Kidney (tissue), 14 donors: ENCODE results near the gene ZBTB16. TPM values are rescaled to one million over a fixed set of nuclear protein-coding genes. Genes with fewer than 3 reads are reported as not detected.

Experiments
- DNase-seq, 5 donors: peaks; one replicate each; pipeline ENCODE4 v3.0.0-alpha.2; 2013 to 2020
- FAIRE-seq: peaks from 2 replicates; lab custom pipeline; 2012; peaks lifted over from hg19 to GRCh38; lab: Jason Lieb, UNC
- H3K27ac ChIP-seq, 2 donors: one replicate each; pipeline ENCODE4 v1.7.0; 2013; ENCODE audit warnings: low read depth in 2 of 2, low read length in 2 of 2, inconsistent platforms in 1 of 2
- H3K27me3 ChIP-seq: one replicate; pipeline ENCODE4 v1.7.1; 2013; ENCODE audit warnings: low read length, inconsistent platforms; ENCODE audit not compliant: control insufficient read depth, insufficient read depth
- H3K36me3 ChIP-seq, 3 donors: one replicate each; pipeline versions ENCODE4 v1.7.0 to v1.7.1; 2013; ENCODE audit warnings: low read length in 3 of 3, control low read depth in 1 of 3, inconsistent platforms in 1 of 3; ENCODE audit not compliant: insufficient read depth in 3 of 3, control insufficient read depth in 2 of 3
- H3K4me1 ChIP-seq, 3 donors: one replicate each; pipeline versions ENCODE4 v1.7.0 to v1.7.1; 2013; ENCODE audit warnings: low read length in 3 of 3, inconsistent platforms in 1 of 3, low read depth in 1 of 3; ENCODE audit not compliant: control insufficient read depth in 2 of 3, insufficient read depth in 2 of 3
- H3K4me3 ChIP-seq, 3 donors: one replicate each; pipeline versions ENCODE4 v1.7.0 to v1.8.1; 2013; ENCODE audit warnings: low read length in 3 of 3, control low read depth in 1 of 3, inconsistent platforms in 1 of 3
- H3K9ac ChIP-seq, 3 donors: one replicate each; pipeline versions ENCODE4 v1.7.0 to v1.7.1; 2013; ENCODE audit warnings: low read length in 3 of 3, control low read depth in 1 of 3, inconsistent platforms in 1 of 3
- H3K9me3 ChIP-seq, 3 donors: one replicate each; pipeline versions ENCODE4 v1.7.0 to v1.7.1; 2013; ENCODE audit warnings: low read length in 3 of 3, control low read depth in 1 of 3, inconsistent platforms in 1 of 3; ENCODE audit not compliant: control insufficient read depth in 2 of 3, insufficient read depth in 1 of 3
- CTCF ChIP-seq: IDR thresholded peaks from 3 replicates; pipeline ENCODE4 v1.5.1; 2012; ENCODE audit warnings: mild to moderate bottlenecking, moderate library complexity, borderline replicate concordance; ENCODE audit not compliant: insufficient read depth; ENCODE audit errors: extremely low read depth
- intact Hi-C: fragments of 100-400 bp; cut with DNase I; formaldehyde crosslinking; loops from one replicate; pipeline ENCODE4 v1.11.1; 2022
- polyA plus RNA-seq: library from polyadenylated mRNA; stranded (reverse); fragments of 350-450 nt; fragmentation: Illumina TruSeq; extraction: RNeasy Lipid Tissue Mini Kit (QIAGEN cat#74804); gene quantifications from one replicate; pipeline ENCODE4 v1.2.3, GENCODE V29; 2014; ENCODE audit warnings: low read depth, low replicate concordance; ENCODE audit not compliant: insufficient read depth
- total RNA-seq: library from RNA; stranded (reverse); fragmentation: NEBNext Ultra II Directional; extraction: Animal tissue kit (Norgen Biotek cat#: 25700); gene quantifications from one replicate; pipeline ENCODE4 v1.2.1, GENCODE V29; 2021
- donor health status: control.
- donor health status: control.
- donor health status: control.
- donor health status: control.
- donor health status: control.
- donor health status: DM: yes; HTN: yes; CAD: no.
- donor health status: Normal renal cell carcinoma (clear cell type).

Gene ZBTB16
- total and polyA plus RNA-seq, 2 donors from 2014 or later = 2.5 to 126 TPM

- Histone ChIP-seq H3K27ac (no peak overlapping the region), H3K4me3 (no peak overlapping the region), H3K9ac (no peak overlapping the region), H3K36me3 (no peaks in the 10 kb centered on the region), H3K9me3 (no peaks in the 10 kb centered on the region), H3K27me3 (no peaks in the 10 kb centered on the region), H3K4me1 (no peaks in the 10 kb centered on the region)
- intact Hi-C loops = no loop called here
- FAIRE-seq = no peak
- no peak for TF ChIP-seq CTCF
- DNase-seq = no peak
These were observed 44.4 kb upstream of the ZBTB16 start for GRCh38 chr11:114015117-114015516.

GRCh38 chr11:114016986-114017385 is 42.5 kb upstream of the ZBTB16 start:
- H3K9ac ChIP-seq = no peak overlapping the region
- intact Hi-C loops = no loop called here
- H3K27me3 ChIP-seq = no peaks in the 10 kb centered on the region
- no peaks in the 10 kb centered on the region for H3K9me3 ChIP-seq
- H3K4me3 ChIP-seq = no peak overlapping the region
- H3K4me1 ChIP-seq = no peaks in the 10 kb centered on the region
- DNase-seq (no peak), FAIRE-seq (no peak)
- no peaks in the 10 kb centered on the region for H3K36me3 ChIP-seq
- TF ChIP-seq CTCF = no peak
- no peak overlapping the region for H3K27ac ChIP-seq

GRCh38 chr11:114017723-114018122 is 41.8 kb upstream of the ZBTB16 start:
- Histone ChIP-seq H3K27me3 (no peaks in the 10 kb centered on the region), H3K27ac (no peak overlapping the region), H3K4me1 (no peaks in the 10 kb centered on the region), H3K36me3 (no peaks in the 10 kb centered on the region), H3K9me3 (no peaks in the 10 kb centered on the region), H3K4me3 (no peak overlapping the region), H3K9ac (no peak overlapping the region)
- TF ChIP-seq CTCF = no peak
- FAIRE-seq (no peak), DNase-seq (no peak)
- intact Hi-C loops = no loop called here

- Histone ChIP-seq H3K27ac (no peak overlapping the region), H3K9ac (no peak overlapping the region), H3K36me3 (no peaks in the 10 kb centered on the region), H3K4me3 (no peak overlapping the region), H3K4me1 (no peaks in the 10 kb centered on the region), H3K9me3 (no peaks in the 10 kb centered on the region), H3K27me3 (no peaks in the 10 kb centered on the region)
- FAIRE-seq = no peak
- TF ChIP-seq CTCF = no peak
- intact Hi-C loops = no loop called here
- no peak for DNase-seq
These were observed 40.5 kb upstream of the ZBTB16 start for GRCh38 chr11:114019046-114019445.
